ENCODE results near the gene CDH20.

DNA sequence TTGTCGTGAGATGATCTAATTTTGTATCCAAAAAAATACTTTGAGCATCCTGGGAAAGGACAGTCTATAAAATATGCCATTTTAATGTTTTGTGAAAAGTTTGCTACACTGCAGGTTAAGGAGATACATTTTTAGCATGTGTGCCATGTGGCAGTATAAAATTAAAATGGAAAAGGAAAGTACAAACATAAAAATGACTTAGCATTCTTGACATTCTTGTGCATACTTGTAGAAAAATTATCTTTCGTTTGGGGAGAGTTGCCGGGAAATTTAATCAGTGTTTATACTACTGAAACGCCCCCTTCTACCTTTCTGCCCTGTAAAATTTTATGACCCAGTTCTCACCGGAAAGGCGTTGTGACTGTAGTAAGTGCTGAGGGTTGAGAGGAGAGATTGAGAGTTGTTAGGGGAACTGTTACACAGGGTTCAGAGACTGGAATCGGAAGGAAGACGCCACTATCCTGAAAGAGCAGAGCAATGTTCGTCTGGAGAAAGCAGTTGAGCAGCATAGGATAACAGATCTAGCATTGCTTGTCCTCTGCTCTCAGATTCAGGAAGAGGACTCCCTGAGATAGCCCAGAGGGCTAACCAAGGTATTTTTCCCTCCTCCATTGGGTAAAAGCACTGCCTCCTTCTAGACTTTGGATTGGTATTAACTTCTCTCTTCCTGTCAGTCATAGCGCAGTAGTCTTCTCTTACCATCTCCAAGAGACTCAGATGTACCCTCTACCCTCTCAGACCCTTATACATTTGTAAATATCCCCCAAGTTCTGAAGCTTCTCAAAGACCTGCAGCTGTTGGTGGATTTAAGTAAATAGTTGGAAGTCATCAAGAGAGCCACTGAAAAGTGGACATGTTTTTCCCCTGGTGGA is 2.7 kb downstream of the CDH20 start:
- TF ChIP-seq, protein P1, sequence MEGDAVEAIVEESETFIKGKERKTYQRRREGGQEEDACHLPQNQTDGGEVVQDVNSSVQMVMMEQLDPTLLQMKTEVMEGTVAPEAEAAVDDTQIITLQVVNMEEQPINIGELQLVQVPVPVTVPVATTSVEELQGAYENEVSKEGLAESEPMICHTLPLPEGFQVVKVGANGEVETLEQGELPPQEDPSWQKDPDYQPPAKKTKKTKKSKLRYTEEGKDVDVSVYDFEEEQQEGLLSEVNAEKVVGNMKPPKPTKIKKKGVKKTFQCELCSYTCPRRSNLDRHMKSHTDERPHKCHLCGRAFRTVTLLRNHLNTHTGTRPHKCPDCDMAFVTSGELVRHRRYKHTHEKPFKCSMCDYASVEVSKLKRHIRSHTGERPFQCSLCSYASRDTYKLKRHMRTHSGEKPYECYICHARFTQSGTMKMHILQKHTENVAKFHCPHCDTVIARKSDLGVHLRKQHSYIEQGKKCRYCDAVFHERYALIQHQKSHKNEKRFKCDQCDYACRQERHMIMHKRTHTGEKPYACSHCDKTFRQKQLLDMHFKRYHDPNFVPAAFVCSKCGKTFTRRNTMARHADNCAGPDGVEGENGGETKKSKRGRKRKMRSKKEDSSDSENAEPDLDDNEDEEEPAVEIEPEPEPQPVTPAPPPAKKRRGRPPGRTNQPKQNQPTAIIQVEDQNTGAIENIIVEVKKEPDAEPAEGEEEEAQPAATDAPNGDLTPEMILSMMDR (IDR thresholded peaks at IDR 0.05 in 8 of 11, conservative IDR thresholded peaks at IDR 0.05 in 3 of 11) = no peak
- no peak for TF ChIP-seq POLR2A (IDR thresholded peaks at IDR 0.05)
